Ovary (tissue), 3 donors: ENCODE measurements around the gene IKZF4.
"Not testable (repeated sequence)": the region's sequence is repeated elsewhere in the genome, so short reads cannot be mapped to it uniquely, and the experiment has no call there.

ENCODE experiments used
- EP300 ChIP-seq: sonication (generic); formaldehyde crosslinking; IDR thresholded peaks from one replicate; pipeline ENCODE4 v1.6.1; 2017; ENCODE audit warnings: antibody characterized with exemption
- POLR2A ChIP-seq: fragments of 450-650 bp; IDR thresholded peaks from one replicate; pipeline ENCODE4 v1.6.1; 2017; ENCODE audit warnings: antibody characterized with exemption, mild to moderate bottlenecking, moderate library complexity
- TF ChIP-seq, protein P1 (sequence below), 3 donors: fragments of 450-650 bp in 2 of 3; fragments of 200-600 bp in 1 of 3; IDR thresholded peaks; one replicate each; pipeline versions ENCODE4 v1.5.1 to v1.8.0; 2016 to 2022; ENCODE audit warnings: antibody characterized with exemption in 3 of 3, mild to moderate bottlenecking in 1 of 3
- donor health status: DM: no; HTN: no; CAD: no.

DNA sequence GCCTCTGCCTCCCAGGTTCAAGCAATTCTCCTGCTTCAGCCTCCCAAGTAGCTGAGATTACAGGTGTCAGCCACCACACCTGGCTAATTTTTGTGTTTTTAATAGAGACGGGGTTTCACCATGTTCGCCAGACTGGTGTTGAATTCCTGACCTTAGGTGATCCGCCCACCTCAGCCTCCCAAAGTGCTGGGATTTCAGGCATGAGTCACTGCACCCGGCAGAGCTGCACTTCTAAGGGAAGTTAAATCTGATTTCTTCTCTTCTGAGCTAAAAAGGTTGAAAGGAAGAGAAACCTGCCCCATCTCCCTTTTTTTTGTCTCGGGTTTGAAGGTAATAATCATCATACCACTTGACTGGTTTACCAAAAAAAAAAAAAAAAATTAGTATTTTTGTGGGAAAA lies 39.0 kb upstream of the IKZF4 start:
- TF ChIP-seq, protein P1, sequence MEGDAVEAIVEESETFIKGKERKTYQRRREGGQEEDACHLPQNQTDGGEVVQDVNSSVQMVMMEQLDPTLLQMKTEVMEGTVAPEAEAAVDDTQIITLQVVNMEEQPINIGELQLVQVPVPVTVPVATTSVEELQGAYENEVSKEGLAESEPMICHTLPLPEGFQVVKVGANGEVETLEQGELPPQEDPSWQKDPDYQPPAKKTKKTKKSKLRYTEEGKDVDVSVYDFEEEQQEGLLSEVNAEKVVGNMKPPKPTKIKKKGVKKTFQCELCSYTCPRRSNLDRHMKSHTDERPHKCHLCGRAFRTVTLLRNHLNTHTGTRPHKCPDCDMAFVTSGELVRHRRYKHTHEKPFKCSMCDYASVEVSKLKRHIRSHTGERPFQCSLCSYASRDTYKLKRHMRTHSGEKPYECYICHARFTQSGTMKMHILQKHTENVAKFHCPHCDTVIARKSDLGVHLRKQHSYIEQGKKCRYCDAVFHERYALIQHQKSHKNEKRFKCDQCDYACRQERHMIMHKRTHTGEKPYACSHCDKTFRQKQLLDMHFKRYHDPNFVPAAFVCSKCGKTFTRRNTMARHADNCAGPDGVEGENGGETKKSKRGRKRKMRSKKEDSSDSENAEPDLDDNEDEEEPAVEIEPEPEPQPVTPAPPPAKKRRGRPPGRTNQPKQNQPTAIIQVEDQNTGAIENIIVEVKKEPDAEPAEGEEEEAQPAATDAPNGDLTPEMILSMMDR (IDR thresholded peaks at IDR 0.05): not testable (repeated sequence)
- TF ChIP-seq POLR2A, EP300: not testable (repeated sequence)
